A673 (cell line): ENCODE results near the gene EIF4E2.

Experiments
- EZH2 ChIP-seq: fragments of 200-600 bp; sonication (generic); IDR thresholded peaks from 2 replicates; pipeline ENCODE4 v1.6.1; 2017; ENCODE audit warnings: borderline replicate concordance, low read depth, mild to moderate bottlenecking, mixed read lengths, antibody characterized with exemption, low read length; ENCODE audit not compliant: poor library complexity, severe bottlenecking
- TF ChIP-seq, protein P1 (sequence below): fragments of 300-800, 200-600 bp; sonication (generic); conservative IDR thresholded peaks from 2 replicates; pipeline ENCODE4 v1.5.1; 2017; ENCODE audit warnings: low read depth, mild to moderate bottlenecking, antibody characterized with exemption, low read length, moderate library complexity, mixed read lengths

GRCh38 chr2:232519581-232520438, 30.7 kb upstream of the EIF4E2 start, which contains the start of gene PRSS56:
- TF ChIP-seq, protein P1, sequence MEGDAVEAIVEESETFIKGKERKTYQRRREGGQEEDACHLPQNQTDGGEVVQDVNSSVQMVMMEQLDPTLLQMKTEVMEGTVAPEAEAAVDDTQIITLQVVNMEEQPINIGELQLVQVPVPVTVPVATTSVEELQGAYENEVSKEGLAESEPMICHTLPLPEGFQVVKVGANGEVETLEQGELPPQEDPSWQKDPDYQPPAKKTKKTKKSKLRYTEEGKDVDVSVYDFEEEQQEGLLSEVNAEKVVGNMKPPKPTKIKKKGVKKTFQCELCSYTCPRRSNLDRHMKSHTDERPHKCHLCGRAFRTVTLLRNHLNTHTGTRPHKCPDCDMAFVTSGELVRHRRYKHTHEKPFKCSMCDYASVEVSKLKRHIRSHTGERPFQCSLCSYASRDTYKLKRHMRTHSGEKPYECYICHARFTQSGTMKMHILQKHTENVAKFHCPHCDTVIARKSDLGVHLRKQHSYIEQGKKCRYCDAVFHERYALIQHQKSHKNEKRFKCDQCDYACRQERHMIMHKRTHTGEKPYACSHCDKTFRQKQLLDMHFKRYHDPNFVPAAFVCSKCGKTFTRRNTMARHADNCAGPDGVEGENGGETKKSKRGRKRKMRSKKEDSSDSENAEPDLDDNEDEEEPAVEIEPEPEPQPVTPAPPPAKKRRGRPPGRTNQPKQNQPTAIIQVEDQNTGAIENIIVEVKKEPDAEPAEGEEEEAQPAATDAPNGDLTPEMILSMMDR: no peak
- TF ChIP-seq EZH2: no peak
